Astrocyte (in vitro differentiated cells and primary cell): Measurements from ENCODE around the gene SMARCD3.

Experiments
- CTCF ChIP-seq: IDR thresholded peaks from 2 replicates; pipeline ENCODE4 v1.5.1; 2011; ENCODE audit warnings: low read depth, mild to moderate bottlenecking, inconsistent platforms, low read length, moderate library complexity; ENCODE audit not compliant: insufficient read depth
- EZH2 ChIP-seq: IDR thresholded peaks from 2 replicates; pipeline ENCODE4 v1.6.1; 2012; ENCODE audit warnings: mild to moderate bottlenecking, low read length, inconsistent platforms; ENCODE audit not compliant: insufficient read depth

GRCh38 chr7:151251689-151252560 is 3.4 kb upstream of the SMARCD3 start:
- TF ChIP-seq CTCF, result no peak
- TF ChIP-seq EZH2, result no peak
